ENCODE results near the gene DCDC2B. TPM values are rescaled to one million over a fixed set of nuclear protein-coding genes. Genes with fewer than 3 reads are reported as not detected.

DCDC2B gene
- total RNA-seq: not detected in 2 replicates

GRCh38 chr1:32208891-32209328 is at the start of gene DCDC2B:
DCDC2B (plus strand) TSS chr1:32209089; CDS start chr1:32209094, 5 bp downstream.

GRCh38 chr1:32179443-32180185 is 29.3 kb upstream of the DCDC2B start, which contains the start of gene TXLNA:
TXLNA (plus strand) TSS chr1:32179675; CDS start chr1:32180346, 671 bp downstream.

GRCh38 chr1:32200226-32201010 is 8.5 kb upstream of the DCDC2B start, which contains the start of gene CCDC28B:
CCDC28B (plus strand) TSS chr1:32200595; CDS start chr1:32201936, 1,341 bp downstream.

GRCh38 chr1:32205401-32206370 is 3.2 kb upstream of the DCDC2B start, which contains the start of gene IQCC:
IQCC (plus strand) TSS chr1:32205671; CDS start chr1:32205682, 11 bp downstream.

GRCh38 chr1:32221980-32222755 is 13.3 kb downstream of the DCDC2B start, which contains the start of the genes EIF3I and TMEM234:
EIF3I (plus strand) TSS chr1:32222407; CDS start chr1:32222442, 35 bp downstream.
TMEM234 (minus strand) TSS chr1:32222353; CDS start chr1:32222322, 31 bp downstream.

GRCh38 chr1:32246888-32247273 is 38.0 kb downstream of the DCDC2B start, which contains the start of gene FAM167B:
FAM167B (plus strand) TSS chr1:32247222; CDS start chr1:32247422, 200 bp downstream.

GRCh38 chr1:32250893-32251716 is 42.2 kb downstream of the DCDC2B start, which contains the start of gene LCK:
LCK (plus strand) TSS chr1:32251265; CDS start chr1:32274330, 23,065 bp downstream.

Other genes starting within 250 kb of the DCDC2B start
- 33.1 and 39.8 TPM in 2 replicates for gene KHDRBS1, start 195.2 kb upstream of the DCDC2B start, total RNA-seq
- gene TMEM39B, start 136.2 kb upstream of the DCDC2B start, total RNA-seq: 4.0 and 8.0 TPM in 2 replicates
- gene KPNA6, start 101.0 kb upstream of the DCDC2B start, total RNA-seq: 26.4 and 29.0 TPM in 2 replicates
- 56.6 and 59.5 TPM in 2 replicates for gene TXLNA, start 29.4 kb upstream of the DCDC2B start, total RNA-seq
- 6.2 and 12.8 TPM in 2 replicates for gene CCDC28B, start 8.5 kb upstream of the DCDC2B start, total RNA-seq
- 0.59 and 0.87 TPM in 2 replicates for gene IQCC, start 3.4 kb upstream of the DCDC2B start, total RNA-seq
- 8.3 and 9.6 TPM in 2 replicates for gene TMEM234, start 13.3 kb downstream of the DCDC2B start, total RNA-seq
- gene EIF3I, start 13.3 kb downstream of the DCDC2B start, total RNA-seq: 187 and 195 TPM in 2 replicates
- gene FAM167B, start 38.1 kb downstream of the DCDC2B start, total RNA-seq: 0.44 and 0.54 TPM in 2 replicates
- not detected in 2 replicates for gene LCK, start 42.2 kb downstream of the DCDC2B start, total RNA-seq
- 46.2 and 46.7 TPM in 2 replicates for gene HDAC1, start 83.0 kb downstream of the DCDC2B start, total RNA-seq
- 419 and 469 TPM in 2 replicates for gene MARCKSL1, start 127.1 kb downstream of the DCDC2B start, total RNA-seq
- 2.7 and 4.1 TPM in 2 replicates for gene FAM229A, start 153.4 kb downstream of the DCDC2B start, total RNA-seq
- gene TSSK3, start 153.4 kb downstream of the DCDC2B start, total RNA-seq: not detected in 2 replicates
- 40.3 and 45.5 TPM in 2 replicates for gene BSDC1, start 185.4 kb downstream of the DCDC2B start, total RNA-seq

Data from cardiac ventricle fibroblast (primary cell).